H1 (cell line): ENCODE measurements around the gene MYLK. TPM values are rescaled to one million over a fixed set of nuclear protein-coding genes. Genes with fewer than 3 reads are reported as not detected.

Source experiments
- CBX8 ChIP-seq: fragments of 300-800, 300-1000 bp; sonication (generic); IDR thresholded peaks from 2 replicates; pipeline ENCODE4 v1.7.1; 2016; ENCODE audit warnings: low read depth, low read length, borderline replicate concordance
- CHD2 ChIP-seq: IDR thresholded peaks from 2 replicates; pipeline ENCODE4 v1.6.1; 2012; ENCODE audit warnings: low read length, improper control_type of control experiment
- HDAC6 ChIP-seq: IDR thresholded peaks from one replicate; pipeline ENCODE4 v1.7.1; 2012; ENCODE audit warnings: low read depth, mild to moderate bottlenecking, inconsistent platforms, low read length, moderate library complexity
- SIX5 ChIP-seq: IDR thresholded peaks from 2 replicates; pipeline ENCODE4 v1.6.1; 2011; ENCODE audit warnings: mild to moderate bottlenecking, low read depth, low read length
- SRF ChIP-seq: IDR thresholded peaks from 2 replicates; pipeline ENCODE4 v1.6.1; 2011; ENCODE audit warnings: mild to moderate bottlenecking, low read depth, low read length, moderate library complexity
- TAF1 ChIP-seq: IDR thresholded peaks from 2 replicates; pipeline ENCODE4 v1.6.1; 2011; ENCODE audit warnings: mild to moderate bottlenecking, low read depth, low read length
- polyA plus RNA-seq, 7 experiments: library from polyadenylated mRNA; depleted of rRNA in 3 of 7; stranded (reverse) in 5 of 7; unstranded in 2 of 7; fragments of >200 nt in 5 of 7; fragments of 200-250 nt in 2 of 7; gene quantifications; 1 replicate in 5 of 7; 2 replicates in 1 of 7; 4 replicates in 1 of 7; pipeline versions ENCODE4 v1.2.1 to v1.2.3, GENCODE V29; 2011 to 2013; ENCODE audit warnings: missing spikeins in 2 of 7, mixed read lengths in 2 of 7
- total RNA-seq: library from RNA; stranded (reverse); fragmentation: NEBNext Ultra II Directional; extraction: Animal tissue kit (Norgen Biotek cat#: 25700); gene quantifications from 2 replicates; pipeline ENCODE4 v1.2.1, GENCODE V29; 2021
- TF ChIP-seq, protein P1 (sequence below): fragments of 300-600 bp; sonication (generic); IDR thresholded peaks from 2 replicates; pipeline ENCODE4 v1.7.1; 2012; ENCODE audit warnings: low read length, moderate library complexity, mild to moderate bottlenecking, inconsistent platforms; ENCODE audit not compliant: insufficient replicate concordance

The MYLK gene
- total and polyA plus RNA-seq, 2 of the 8 experiments (the other 6 are each of a cell fraction or from before 2014, with no cell fraction given) = 11.6 to 21.3 TPM

DNA sequence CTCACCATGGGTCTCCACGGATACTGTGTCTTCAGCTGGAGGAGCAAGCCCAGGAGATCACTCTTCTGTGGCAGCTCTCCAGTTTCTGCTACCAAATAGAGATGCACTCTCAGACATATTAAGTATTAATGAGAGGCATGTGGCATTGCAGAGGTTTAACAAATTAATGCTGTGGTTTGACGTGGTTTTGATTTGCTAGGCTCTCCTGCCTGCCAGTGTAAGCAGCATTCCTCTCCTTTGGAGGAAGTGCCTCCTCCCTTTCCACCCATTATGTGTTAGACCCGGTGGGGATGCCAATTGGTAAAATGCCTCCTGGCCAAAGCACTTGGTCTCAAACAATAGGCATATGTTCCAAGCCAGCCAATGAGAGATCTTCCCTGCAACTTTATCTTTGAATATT lies 124.8 kb downstream of the MYLK start (continued):
- TF ChIP-seq, protein P1, sequence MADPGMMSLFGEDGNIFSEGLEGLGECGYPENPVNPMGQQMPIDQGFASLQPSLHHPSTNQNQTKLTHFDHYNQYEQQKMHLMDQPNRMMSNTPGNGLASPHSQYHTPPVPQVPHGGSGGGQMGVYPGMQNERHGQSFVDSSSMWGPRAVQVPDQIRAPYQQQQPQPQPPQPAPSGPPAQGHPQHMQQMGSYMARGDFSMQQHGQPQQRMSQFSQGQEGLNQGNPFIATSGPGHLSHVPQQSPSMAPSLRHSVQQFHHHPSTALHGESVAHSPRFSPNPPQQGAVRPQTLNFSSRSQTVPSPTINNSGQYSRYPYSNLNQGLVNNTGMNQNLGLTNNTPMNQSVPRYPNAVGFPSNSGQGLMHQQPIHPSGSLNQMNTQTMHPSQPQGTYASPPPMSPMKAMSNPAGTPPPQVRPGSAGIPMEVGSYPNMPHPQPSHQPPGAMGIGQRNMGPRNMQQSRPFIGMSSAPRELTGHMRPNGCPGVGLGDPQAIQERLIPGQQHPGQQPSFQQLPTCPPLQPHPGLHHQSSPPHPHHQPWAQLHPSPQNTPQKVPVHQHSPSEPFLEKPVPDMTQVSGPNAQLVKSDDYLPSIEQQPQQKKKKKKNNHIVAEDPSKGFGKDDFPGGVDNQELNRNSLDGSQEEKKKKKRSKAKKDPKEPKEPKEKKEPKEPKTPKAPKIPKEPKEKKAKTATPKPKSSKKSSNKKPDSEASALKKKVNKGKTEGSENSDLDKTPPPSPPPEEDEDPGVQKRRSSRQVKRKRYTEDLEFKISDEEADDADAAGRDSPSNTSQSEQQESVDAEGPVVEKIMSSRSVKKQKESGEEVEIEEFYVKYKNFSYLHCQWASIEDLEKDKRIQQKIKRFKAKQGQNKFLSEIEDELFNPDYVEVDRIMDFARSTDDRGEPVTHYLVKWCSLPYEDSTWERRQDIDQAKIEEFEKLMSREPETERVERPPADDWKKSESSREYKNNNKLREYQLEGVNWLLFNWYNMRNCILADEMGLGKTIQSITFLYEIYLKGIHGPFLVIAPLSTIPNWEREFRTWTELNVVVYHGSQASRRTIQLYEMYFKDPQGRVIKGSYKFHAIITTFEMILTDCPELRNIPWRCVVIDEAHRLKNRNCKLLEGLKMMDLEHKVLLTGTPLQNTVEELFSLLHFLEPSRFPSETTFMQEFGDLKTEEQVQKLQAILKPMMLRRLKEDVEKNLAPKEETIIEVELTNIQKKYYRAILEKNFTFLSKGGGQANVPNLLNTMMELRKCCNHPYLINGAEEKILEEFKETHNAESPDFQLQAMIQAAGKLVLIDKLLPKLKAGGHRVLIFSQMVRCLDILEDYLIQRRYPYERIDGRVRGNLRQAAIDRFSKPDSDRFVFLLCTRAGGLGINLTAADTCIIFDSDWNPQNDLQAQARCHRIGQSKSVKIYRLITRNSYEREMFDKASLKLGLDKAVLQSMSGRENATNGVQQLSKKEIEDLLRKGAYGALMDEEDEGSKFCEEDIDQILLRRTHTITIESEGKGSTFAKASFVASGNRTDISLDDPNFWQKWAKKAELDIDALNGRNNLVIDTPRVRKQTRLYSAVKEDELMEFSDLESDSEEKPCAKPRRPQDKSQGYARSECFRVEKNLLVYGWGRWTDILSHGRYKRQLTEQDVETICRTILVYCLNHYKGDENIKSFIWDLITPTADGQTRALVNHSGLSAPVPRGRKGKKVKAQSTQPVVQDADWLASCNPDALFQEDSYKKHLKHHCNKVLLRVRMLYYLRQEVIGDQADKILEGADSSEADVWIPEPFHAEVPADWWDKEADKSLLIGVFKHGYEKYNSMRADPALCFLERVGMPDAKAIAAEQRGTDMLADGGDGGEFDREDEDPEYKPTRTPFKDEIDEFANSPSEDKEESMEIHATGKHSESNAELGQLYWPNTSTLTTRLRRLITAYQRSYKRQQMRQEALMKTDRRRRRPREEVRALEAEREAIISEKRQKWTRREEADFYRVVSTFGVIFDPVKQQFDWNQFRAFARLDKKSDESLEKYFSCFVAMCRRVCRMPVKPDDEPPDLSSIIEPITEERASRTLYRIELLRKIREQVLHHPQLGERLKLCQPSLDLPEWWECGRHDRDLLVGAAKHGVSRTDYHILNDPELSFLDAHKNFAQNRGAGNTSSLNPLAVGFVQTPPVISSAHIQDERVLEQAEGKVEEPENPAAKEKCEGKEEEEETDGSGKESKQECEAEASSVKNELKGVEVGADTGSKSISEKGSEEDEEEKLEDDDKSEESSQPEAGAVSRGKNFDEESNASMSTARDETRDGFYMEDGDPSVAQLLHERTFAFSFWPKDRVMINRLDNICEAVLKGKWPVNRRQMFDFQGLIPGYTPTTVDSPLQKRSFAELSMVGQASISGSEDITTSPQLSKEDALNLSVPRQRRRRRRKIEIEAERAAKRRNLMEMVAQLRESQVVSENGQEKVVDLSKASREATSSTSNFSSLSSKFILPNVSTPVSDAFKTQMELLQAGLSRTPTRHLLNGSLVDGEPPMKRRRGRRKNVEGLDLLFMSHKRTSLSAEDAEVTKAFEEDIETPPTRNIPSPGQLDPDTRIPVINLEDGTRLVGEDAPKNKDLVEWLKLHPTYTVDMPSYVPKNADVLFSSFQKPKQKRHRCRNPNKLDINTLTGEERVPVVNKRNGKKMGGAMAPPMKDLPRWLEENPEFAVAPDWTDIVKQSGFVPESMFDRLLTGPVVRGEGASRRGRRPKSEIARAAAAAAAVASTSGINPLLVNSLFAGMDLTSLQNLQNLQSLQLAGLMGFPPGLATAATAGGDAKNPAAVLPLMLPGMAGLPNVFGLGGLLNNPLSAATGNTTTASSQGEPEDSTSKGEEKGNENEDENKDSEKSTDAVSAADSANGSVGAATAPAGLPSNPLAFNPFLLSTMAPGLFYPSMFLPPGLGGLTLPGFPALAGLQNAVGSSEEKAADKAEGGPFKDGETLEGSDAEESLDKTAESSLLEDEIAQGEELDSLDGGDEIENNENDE = no peak
- TF ChIP-seq SRF = no peak
- TF ChIP-seq HDAC6 = no peak
- no peak for TF ChIP-seq SIX5
- no peak for TF ChIP-seq TAF1
- no peak for TF ChIP-seq CHD2
- no peak for TF ChIP-seq CBX8
